GM12878 (cell line): Measurements from ENCODE around the gene CDKL1. TPM values are rescaled to one million over a fixed set of nuclear protein-coding genes. Genes with fewer than 3 reads are reported as not detected.
A peak's percentile ranks its signal among the peaks of the same experiment; 100 is the strongest.

ENCODE experiments used
- BACH1 ChIP-seq: fragments of 450-650 bp; IDR thresholded peaks from 2 replicates; pipeline ENCODE4 v1.6.1; 2017; ENCODE audit warnings: mild to moderate bottlenecking, borderline replicate concordance
- BMI1 ChIP-seq: fragments of 450-650 bp; IDR thresholded peaks from 2 replicates; pipeline ENCODE4 v1.6.1; 2016; ENCODE audit warnings: mild to moderate bottlenecking, moderate library complexity, borderline replicate concordance
- CEBPB ChIP-seq, 2 experiments: fragments of 150-350 bp in 1 of 2; IDR thresholded peaks; 2 replicates each; pipeline ENCODE4 v1.6.1; 2012 to 2014; ENCODE audit warnings: low read depth in 2 of 2, low read length in 2 of 2, borderline replicate concordance in 1 of 2, inconsistent platforms in 1 of 2
- DPF2 ChIP-seq: fragments of 450-650 bp; IDR thresholded peaks from 2 replicates; pipeline ENCODE4 v1.6.1; 2017; ENCODE audit warnings: mild to moderate bottlenecking
- EP300 ChIP-seq, 2 experiments: fragments of 150-350 bp in 1 of 2; IDR thresholded peaks; 2 replicates each; pipeline ENCODE4 v1.6.1; 2011 to 2012; ENCODE audit warnings: low read depth in 2 of 2, low read length in 2 of 2, borderline replicate concordance in 1 of 2, improper control_type of control experiment in 1 of 2, inconsistent platforms in 1 of 2; ENCODE audit not compliant: control insufficient read depth in 1 of 2
- GATAD2B ChIP-seq: fragments of 450-650 bp; conservative IDR thresholded peaks from 2 replicates; pipeline ENCODE4 v1.6.1; 2017; ENCODE audit warnings: low read depth, mild to moderate bottlenecking, moderate library complexity
- HDGF ChIP-seq: fragments of 450-650 bp; IDR thresholded peaks from 2 replicates; pipeline ENCODE4 v1.6.1; 2016; ENCODE audit warnings: antibody characterized with exemption
- KDM1A ChIP-seq: fragments of 200-600 bp; sonication (generic); IDR thresholded peaks from 2 replicates; pipeline ENCODE4 v1.6.1; 2016; ENCODE audit warnings: borderline replicate concordance
- NFYA ChIP-seq: IDR thresholded peaks from 2 replicates; pipeline ENCODE4 v1.6.1; 2011; ENCODE audit warnings: low read depth, mild to moderate bottlenecking, low read length, improper control_type of control experiment, borderline replicate concordance
- NR2F1 ChIP-seq: fragments of 450-650 bp; conservative IDR thresholded peaks from 2 replicates; pipeline ENCODE4 v1.6.1; 2017; ENCODE audit warnings: mild to moderate bottlenecking
- NRF1 ChIP-seq: conservative IDR thresholded peaks from 2 replicates; pipeline ENCODE4 v1.6.1; 2011; ENCODE audit warnings: mild to moderate bottlenecking, low read depth, low read length, improper control_type of control experiment
- RBBP5 ChIP-seq: fragments of 200-600 bp; sonication (generic); conservative IDR thresholded peaks from 2 replicates; pipeline ENCODE4 v1.6.1; 2016
- RELA ChIP-seq: fragments of 450-650 bp; IDR thresholded peaks from 2 replicates; pipeline ENCODE4 v1.8.0; 2014; ENCODE audit warnings: borderline replicate concordance; ENCODE audit not compliant: partially characterized antibody
- RFX5 ChIP-seq: IDR thresholded peaks from 2 replicates; pipeline ENCODE4 v1.6.1; 2011; ENCODE audit warnings: low read depth, low read length, improper control_type of control experiment
- RUNX3 ChIP-seq: IDR thresholded peaks from 2 replicates; pipeline ENCODE4 v1.6.1; 2012; ENCODE audit warnings: low read length, inconsistent platforms
- SIX5 ChIP-seq: IDR thresholded peaks from 2 replicates; pipeline ENCODE4 v1.6.1; 2011; ENCODE audit warnings: mild to moderate bottlenecking, low read depth, low read length, moderate library complexity; ENCODE audit not compliant: severe bottlenecking
- SMARCA5 ChIP-seq: fragments of 450-650 bp; IDR thresholded peaks from 2 replicates; pipeline ENCODE4 v1.6.1; 2017; ENCODE audit warnings: mild to moderate bottlenecking
- SMC3 ChIP-seq: IDR thresholded peaks from 2 replicates; pipeline ENCODE4 v1.6.1; 2011; ENCODE audit warnings: low read length, improper control_type of control experiment, borderline replicate concordance
- SREBF2 ChIP-seq: IDR thresholded peaks from 2 replicates; pipeline ENCODE4 v1.6.1; 2012; ENCODE audit warnings: mild to moderate bottlenecking, low read length
- TAF1 ChIP-seq: IDR thresholded peaks from 2 replicates; pipeline ENCODE4 v1.6.1; 2011; ENCODE audit warnings: mild to moderate bottlenecking, low read depth, low read length, borderline replicate concordance
- TCF12 ChIP-seq: IDR thresholded peaks from 2 replicates; pipeline ENCODE4 v1.6.1; 2011; ENCODE audit warnings: low read depth, mild to moderate bottlenecking, low read length
- ZBTB40 ChIP-seq: fragments of 450-650 bp; IDR thresholded peaks from 2 replicates; pipeline ENCODE4 v1.6.1; 2016; ENCODE audit warnings: mild to moderate bottlenecking, moderate library complexity, borderline replicate concordance
- ZNF207 ChIP-seq: fragments of 450-650 bp; IDR thresholded peaks from 2 replicates; pipeline ENCODE4 v1.6.1; 2014; ENCODE audit warnings: antibody characterized with exemption, mild to moderate bottlenecking, borderline replicate concordance
- ZNF274 ChIP-seq: IDR thresholded peaks from one replicate; pipeline ENCODE4 v1.8.0; 2011; ENCODE audit not compliant: insufficient read length, insufficient read depth
- ZSCAN29 ChIP-seq: fragments of 450-650 bp; IDR thresholded peaks from 2 replicates; pipeline ENCODE4 v1.6.1; 2017; ENCODE audit warnings: mild to moderate bottlenecking, moderate library complexity
- polyA plus RNA-seq, 11 experiments: library from polyadenylated mRNA; depleted of rRNA in 4 of 11; unstranded in 6 of 11; stranded (reverse) in 5 of 11; fragments of >200 nt; fragmentation: Nextera tagmentation in 4 of 11; fragmentation: Illumina TruSeq in 1 of 11; extraction: Ambion mirVana in 4 of 11; extraction: Trizol in 1 of 11; gene quantifications; 1 replicate in 1 of 11; 2 replicates in 10 of 11; pipeline versions ENCODE4 v1.2.1 to v1.2.3, GENCODE V29; 2011 to 2016; ENCODE audit warnings: inconsistent platforms in 2 of 11, missing spikeins in 2 of 11, low read depth in 1 of 11
- total RNA-seq, 4 experiments: library from RNA; depleted of rRNA in 3 of 4; stranded (reverse); fragments of >200 nt in 3 of 4; fragmentation: Illumina TruSeq in 1 of 4; extraction: Trizol in 1 of 4; gene quantifications; 2 replicates each; pipeline versions ENCODE4 v1.2.1 to v1.2.3, GENCODE V29; 2013 to 2021
- TF ChIP-seq, protein P1 (sequence below): IDR thresholded peaks from 2 replicates; pipeline ENCODE4 v1.6.1; 2011; ENCODE audit warnings: mild to moderate bottlenecking, low read depth, low read length, moderate library complexity; ENCODE audit not compliant: insufficient replicate concordance

CDKL1 gene
- total and polyA plus RNA-seq, 10 of the 15 experiments (the other 5 are each of a cell fraction or from before 2014, with no cell fraction given) = 9.0 to 19.0 (median 11.1) TPM

DNA sequence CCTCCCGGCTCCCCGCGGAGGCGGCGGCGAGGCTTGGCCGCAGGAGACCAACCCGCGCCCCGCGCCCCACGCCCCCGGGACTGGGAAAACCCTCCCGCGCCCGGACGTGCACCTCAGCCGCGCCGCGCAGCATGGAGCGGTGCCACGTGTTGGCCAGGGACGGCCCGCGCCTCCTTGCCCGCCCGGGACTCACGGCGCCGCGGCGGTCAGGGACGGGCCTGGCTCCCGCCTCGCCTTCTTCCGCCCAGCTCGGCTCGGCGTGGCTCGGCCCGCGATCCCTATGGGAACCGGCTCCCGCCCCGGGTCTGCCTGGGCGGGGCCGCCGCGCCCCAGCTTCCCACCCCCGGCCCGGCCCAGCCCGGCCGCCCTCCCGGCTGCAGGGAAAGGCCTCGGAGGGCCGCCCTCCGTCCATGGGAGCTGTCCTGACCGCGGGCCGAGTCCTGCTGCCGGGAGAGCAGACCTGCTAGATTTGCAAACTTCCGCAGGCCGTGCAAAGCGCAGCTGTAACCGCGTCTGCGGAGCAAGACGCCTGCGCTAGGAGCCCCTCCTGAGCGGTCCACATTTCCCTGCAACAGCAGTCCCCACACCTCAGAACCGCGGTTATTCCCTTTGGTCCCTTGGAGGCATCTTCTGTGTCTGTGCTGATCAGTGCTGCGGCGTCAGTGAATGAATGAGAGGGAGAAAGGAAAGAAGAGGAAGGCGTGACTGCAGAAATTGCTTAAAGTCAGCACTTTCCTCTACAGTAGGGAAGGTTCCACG is at the start of gene CDKL1 (continued):
- TF ChIP-seq NR2F1 (0 out of 2 replicates have a peak, but pooled peaks have one; percentile 54), KDM1A (no peak), EP300 (IDR thresholded peaks at IDR 0.05; ENCODE audit: borderline replicate concordance in 1 of 2, control insufficient read depth in 1 of 2, low read depth in 2 of 2, low read length in 2 of 2) (no peak), NFYA (no peak), BACH1 (peak; percentile 34; the same call in 1 of the 2 replicates), RBBP5 (no peak), ZSCAN29 (no peak), NRF1 (no peak), ZNF207 (no peak), CEBPB (IDR thresholded peaks at IDR 0.05; ENCODE audit: borderline replicate concordance in 1 of 2, low read depth in 2 of 2, low read length in 2 of 2) (no peak), RUNX3 (no peak; the same call in 1 of the 2 replicates), SMC3 (no peak), RELA (no peak), RFX5 (no peak), SREBF2 (no peak), ZNF274 (no peak), GATAD2B (peak; percentile 88), DPF2 (peak; percentile 76; the same call in 1 of the 2 replicates), ZBTB40 (no peak), SIX5 (no peak), BMI1 (no peak), HDGF (no peak), SMARCA5 (no peak), TAF1 (no peak), TCF12 (no peak)
- TF ChIP-seq, protein P1, sequence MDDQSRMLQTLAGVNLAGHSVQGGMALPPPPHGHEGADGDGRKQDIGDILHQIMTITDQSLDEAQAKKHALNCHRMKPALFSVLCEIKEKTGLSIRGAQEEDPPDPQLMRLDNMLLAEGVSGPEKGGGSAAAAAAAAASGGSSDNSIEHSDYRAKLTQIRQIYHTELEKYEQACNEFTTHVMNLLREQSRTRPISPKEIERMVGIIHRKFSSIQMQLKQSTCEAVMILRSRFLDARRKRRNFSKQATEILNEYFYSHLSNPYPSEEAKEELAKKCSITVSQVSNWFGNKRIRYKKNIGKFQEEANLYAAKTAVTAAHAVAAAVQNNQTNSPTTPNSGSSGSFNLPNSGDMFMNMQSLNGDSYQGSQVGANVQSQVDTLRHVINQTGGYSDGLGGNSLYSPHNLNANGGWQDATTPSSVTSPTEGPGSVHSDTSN = no peak
